A673 (cell line): ENCODE measurements around the gene PRIMPOL.

ENCODE experiments used
- EZH2 ChIP-seq: fragments of 200-600 bp; sonication (generic); IDR thresholded peaks from 2 replicates; pipeline ENCODE4 v1.6.1; 2017; ENCODE audit warnings: borderline replicate concordance, low read depth, mild to moderate bottlenecking, mixed read lengths, antibody characterized with exemption, low read length; ENCODE audit not compliant: poor library complexity, severe bottlenecking
- TF ChIP-seq, protein P1 (sequence below): fragments of 300-800, 200-600 bp; sonication (generic); conservative IDR thresholded peaks from 2 replicates; pipeline ENCODE4 v1.5.1; 2017; ENCODE audit warnings: low read depth, mild to moderate bottlenecking, antibody characterized with exemption, low read length, moderate library complexity, mixed read lengths

GRCh38 chr4:184668511-184669114 is 19.1 kb downstream of the PRIMPOL start:
- TF ChIP-seq, protein P1, sequence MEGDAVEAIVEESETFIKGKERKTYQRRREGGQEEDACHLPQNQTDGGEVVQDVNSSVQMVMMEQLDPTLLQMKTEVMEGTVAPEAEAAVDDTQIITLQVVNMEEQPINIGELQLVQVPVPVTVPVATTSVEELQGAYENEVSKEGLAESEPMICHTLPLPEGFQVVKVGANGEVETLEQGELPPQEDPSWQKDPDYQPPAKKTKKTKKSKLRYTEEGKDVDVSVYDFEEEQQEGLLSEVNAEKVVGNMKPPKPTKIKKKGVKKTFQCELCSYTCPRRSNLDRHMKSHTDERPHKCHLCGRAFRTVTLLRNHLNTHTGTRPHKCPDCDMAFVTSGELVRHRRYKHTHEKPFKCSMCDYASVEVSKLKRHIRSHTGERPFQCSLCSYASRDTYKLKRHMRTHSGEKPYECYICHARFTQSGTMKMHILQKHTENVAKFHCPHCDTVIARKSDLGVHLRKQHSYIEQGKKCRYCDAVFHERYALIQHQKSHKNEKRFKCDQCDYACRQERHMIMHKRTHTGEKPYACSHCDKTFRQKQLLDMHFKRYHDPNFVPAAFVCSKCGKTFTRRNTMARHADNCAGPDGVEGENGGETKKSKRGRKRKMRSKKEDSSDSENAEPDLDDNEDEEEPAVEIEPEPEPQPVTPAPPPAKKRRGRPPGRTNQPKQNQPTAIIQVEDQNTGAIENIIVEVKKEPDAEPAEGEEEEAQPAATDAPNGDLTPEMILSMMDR: no peak
- no peak for TF ChIP-seq EZH2
